Mesenchymal stem cell (in vitro differentiated cells and primary cell): ENCODE data around the gene ZFAND2B.

ENCODE experiments used
- DNase-seq: peaks from one replicate; pipeline ENCODE4 v3.0.0-alpha.2; 2013
- H2AFZ ChIP-seq: one replicate; pipeline ENCODE4 v1.6.1; 2013; ENCODE audit warnings: low read depth, mild to moderate bottlenecking, control low read depth, inconsistent platforms, low read length, moderate library complexity
- H2AK5ac ChIP-seq: 2 replicates; pipeline ENCODE4 v1.6.1; 2013; ENCODE audit warnings: low read length, moderate library complexity, mild to moderate bottlenecking, inconsistent platforms; ENCODE audit not compliant: severe bottlenecking
- H2BK120ac ChIP-seq: one replicate; pipeline ENCODE4 v1.6.1; 2013; ENCODE audit warnings: low read depth, mild to moderate bottlenecking, inconsistent platforms, low read length, moderate library complexity
- H2BK12ac ChIP-seq, 2 experiments: one replicate each; pipeline ENCODE4 v1.6.1; 2013; ENCODE audit warnings: inconsistent platforms in 2 of 2, low read length in 2 of 2, mild to moderate bottlenecking in 2 of 2, moderate library complexity in 2 of 2, control low read depth in 1 of 2
- H2BK15ac ChIP-seq: one replicate; pipeline ENCODE4 v1.6.1; 2013; ENCODE audit warnings: mild to moderate bottlenecking, low read depth, inconsistent platforms; ENCODE audit not compliant: poor library complexity, severe bottlenecking
- H2BK5ac ChIP-seq: 2 replicates; pipeline ENCODE4 v1.6.1; 2013; ENCODE audit warnings: low read depth, mild to moderate bottlenecking, low read length, control low read depth, inconsistent platforms; ENCODE audit not compliant: poor library complexity, severe bottlenecking
- H3K14ac ChIP-seq, 2 experiments: one replicate each; pipeline ENCODE4 v1.6.1; 2013; ENCODE audit warnings: inconsistent platforms in 2 of 2, low read length in 2 of 2, control low read depth in 1 of 2, mild to moderate bottlenecking in 1 of 2, moderate library complexity in 1 of 2
- H3K18ac ChIP-seq, 2 experiments: one replicate each; pipeline ENCODE4 v1.6.1; 2013; ENCODE audit warnings: inconsistent platforms in 2 of 2, low read length in 2 of 2, control low read depth in 1 of 2, low read depth in 1 of 2, mild to moderate bottlenecking in 1 of 2
- H3K23ac ChIP-seq, 2 experiments: one replicate each; pipeline ENCODE4 v1.6.1; 2013; ENCODE audit warnings: inconsistent platforms in 2 of 2, low read length in 2 of 2, mild to moderate bottlenecking in 2 of 2, moderate library complexity in 2 of 2, control low read depth in 1 of 2
- H3K27ac ChIP-seq: 2 replicates; pipeline ENCODE4 v1.5.1; 2013; ENCODE audit warnings: mild to moderate bottlenecking, moderate library complexity, low read length, control low read depth, inconsistent platforms; ENCODE audit not compliant: poor library complexity, severe bottlenecking
- H3K27me3 ChIP-seq, 2 experiments: 2 replicates each; pipeline versions ENCODE4 v1.6.1 to v1.7.0; 2013; ENCODE audit warnings: low read length in 2 of 2, mild to moderate bottlenecking in 2 of 2, moderate library complexity in 2 of 2, control low read depth in 1 of 2, inconsistent platforms in 1 of 2; ENCODE audit not compliant: control insufficient read depth in 1 of 2, insufficient read depth in 1 of 2
- H3K36me3 ChIP-seq, 2 experiments: 2 replicates each; pipeline versions ENCODE4 v1.6.1 to v1.7.0; 2013; ENCODE audit warnings: low read length in 2 of 2, control low read depth in 1 of 2, inconsistent platforms in 1 of 2, low read depth in 1 of 2, mild to moderate bottlenecking in 1 of 2; ENCODE audit not compliant: insufficient read depth in 2 of 2, control insufficient read depth in 1 of 2
- H3K4ac ChIP-seq, 2 experiments: one replicate each; pipeline ENCODE4 v1.6.1; 2013; ENCODE audit warnings: inconsistent platforms in 2 of 2, low read length in 2 of 2, mild to moderate bottlenecking in 2 of 2, moderate library complexity in 2 of 2, control low read depth in 1 of 2, low read depth in 1 of 2
- H3K4me1 ChIP-seq: 2 replicates; pipeline ENCODE4 v1.6.1; 2013; ENCODE audit warnings: low read depth, low read length, control low read depth; ENCODE audit not compliant: control insufficient read depth, insufficient read depth
- H3K4me2 ChIP-seq: 2 replicates; pipeline ENCODE4 v1.6.1; 2013; ENCODE audit warnings: low read length, mild to moderate bottlenecking, inconsistent platforms; ENCODE audit not compliant: poor library complexity, severe bottlenecking
- H3K4me3 ChIP-seq, 2 experiments: 2 replicates each; pipeline versions ENCODE4 v1.5.1 to v1.7.0; 2013; ENCODE audit warnings: low read length in 2 of 2, mild to moderate bottlenecking in 2 of 2, control low read depth in 1 of 2, low read depth in 1 of 2; ENCODE audit not compliant: insufficient read depth in 1 of 2
- H3K79me1 ChIP-seq: replicated peaks from 2 replicates; pipeline ENCODE4 v1.6.1; 2013; ENCODE audit warnings: mild to moderate bottlenecking, control low read depth, low read length, inconsistent platforms; ENCODE audit not compliant: poor library complexity, severe bottlenecking
- H3K9ac ChIP-seq: 2 replicates; pipeline ENCODE4 v1.7.0; 2013; ENCODE audit warnings: mild to moderate bottlenecking, low read length, moderate library complexity
- H3K9me3 ChIP-seq: 2 replicates; pipeline ENCODE4 v1.7.0; 2013; ENCODE audit warnings: mild to moderate bottlenecking, low read length; ENCODE audit not compliant: control insufficient read depth
- H4K8ac ChIP-seq: one replicate; pipeline ENCODE4 v1.6.1; 2013; ENCODE audit warnings: inconsistent platforms, mild to moderate bottlenecking, low read length, moderate library complexity
- H4K91ac ChIP-seq: one replicate; pipeline ENCODE4 v1.6.1; 2013; ENCODE audit warnings: mild to moderate bottlenecking, low read length, inconsistent platforms
- WGBS: methylation state at CpG from one replicate; pipeline ENCODE4 v1.1.7; 2013; ENCODE audit warnings: mixed read lengths; 5-methylcytosine and 5-hydroxymethylcytosine counted together

Gene ZFAND2B

DNA sequence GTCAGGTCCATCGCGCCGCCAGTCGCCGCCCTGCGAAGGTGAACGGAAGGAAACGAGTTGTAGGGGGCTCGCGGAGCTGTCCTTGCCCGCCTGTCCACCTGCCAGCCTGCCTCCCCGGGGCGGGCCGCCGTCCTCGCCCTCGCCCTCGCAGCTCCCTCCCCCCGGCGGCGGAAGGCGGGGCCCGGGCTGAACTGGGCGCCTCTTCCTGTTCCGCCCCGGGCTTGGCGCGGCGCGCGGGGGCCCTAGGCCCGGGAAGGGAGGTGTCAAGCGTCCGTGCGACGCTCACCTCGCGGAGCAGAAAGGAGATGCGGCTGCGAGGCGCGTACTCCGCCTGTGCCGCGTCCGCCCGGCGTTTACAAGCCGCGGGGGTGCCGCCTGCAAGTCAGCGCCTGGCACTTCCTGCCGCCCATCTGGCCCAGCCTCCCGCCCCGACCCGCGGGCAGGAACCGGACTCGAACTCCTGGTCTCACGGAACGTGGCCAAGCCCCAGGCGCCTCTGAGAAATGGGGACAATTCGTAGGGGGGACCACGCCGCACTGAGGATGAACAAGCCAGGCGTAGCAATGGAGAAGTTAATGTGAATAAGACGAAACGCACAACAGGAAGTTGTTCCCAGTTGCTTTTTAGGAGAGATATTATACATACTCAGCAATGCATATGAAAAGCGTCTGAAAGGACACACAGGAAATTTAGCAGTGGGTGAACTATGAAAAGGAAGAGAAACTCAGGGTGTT is 29.6 kb upstream of the ZFAND2B start, which contains the start of gene CNPPD1:
Gene CNPPD1 (minus strand): TSS at position 108 of the 734 bp plus-strand sequence. CDS start 97 bp downstream, at position 11.
- peak within 1 kb of the TSS; percentile 85 for H2BK5ac ChIP-seq
- H3K4me2 ChIP-seq: peak within 1 kb of the TSS; percentile 94
- peak within 1 kb of the TSS; percentile 97 for H4K8ac ChIP-seq
- peaks cover 18% of the 10 kb centered on the region for H3K4me1 ChIP-seq
- WGBS: under 1% methylated on average over 61 of the region's 69 CpGs
- H2AK5ac ChIP-seq: no peak within 1 kb of the TSS
- peaks cover 29% of the 10 kb centered on the region for H3K79me1 ChIP-seq
- peak; percentile 84 for DNase-seq
- peak within 1 kb of the TSS; percentile 76 for H2BK15ac ChIP-seq
- H3K27ac ChIP-seq: peak within 1 kb of the TSS; percentile 98
- peak within 1 kb of the TSS; percentile 66 to 92 for H3K4me3 ChIP-seq
- H3K36me3 ChIP-seq: peaks cover 46 to 60% of the 10 kb centered on the region in 2 experiments
- peak within 1 kb of the TSS; percentile 96 for H4K91ac ChIP-seq
- H2BK12ac ChIP-seq: peak within 1 kb of the TSS in 1 of 2 experiments; percentile 73
- H3K14ac ChIP-seq: peak within 1 kb of the TSS in 1 of 2 experiments; percentile 99
- no peaks in the 10 kb centered on the region for H3K27me3 ChIP-seq
- peak within 1 kb of the TSS in 1 of 2 experiments; percentile 86 for H3K23ac ChIP-seq
- H3K9ac ChIP-seq: peak within 1 kb of the TSS; percentile 99
- H3K18ac ChIP-seq: peak within 1 kb of the TSS; percentile 94 to 99
- peak within 1 kb of the TSS; percentile 62 to 96 for H3K4ac ChIP-seq
- peak within 1 kb of the TSS; percentile 85 for H2AFZ ChIP-seq
- H2BK120ac ChIP-seq: peak within 1 kb of the TSS; percentile 91
- H3K9me3 ChIP-seq: no peaks in the 10 kb centered on the region

DNA sequence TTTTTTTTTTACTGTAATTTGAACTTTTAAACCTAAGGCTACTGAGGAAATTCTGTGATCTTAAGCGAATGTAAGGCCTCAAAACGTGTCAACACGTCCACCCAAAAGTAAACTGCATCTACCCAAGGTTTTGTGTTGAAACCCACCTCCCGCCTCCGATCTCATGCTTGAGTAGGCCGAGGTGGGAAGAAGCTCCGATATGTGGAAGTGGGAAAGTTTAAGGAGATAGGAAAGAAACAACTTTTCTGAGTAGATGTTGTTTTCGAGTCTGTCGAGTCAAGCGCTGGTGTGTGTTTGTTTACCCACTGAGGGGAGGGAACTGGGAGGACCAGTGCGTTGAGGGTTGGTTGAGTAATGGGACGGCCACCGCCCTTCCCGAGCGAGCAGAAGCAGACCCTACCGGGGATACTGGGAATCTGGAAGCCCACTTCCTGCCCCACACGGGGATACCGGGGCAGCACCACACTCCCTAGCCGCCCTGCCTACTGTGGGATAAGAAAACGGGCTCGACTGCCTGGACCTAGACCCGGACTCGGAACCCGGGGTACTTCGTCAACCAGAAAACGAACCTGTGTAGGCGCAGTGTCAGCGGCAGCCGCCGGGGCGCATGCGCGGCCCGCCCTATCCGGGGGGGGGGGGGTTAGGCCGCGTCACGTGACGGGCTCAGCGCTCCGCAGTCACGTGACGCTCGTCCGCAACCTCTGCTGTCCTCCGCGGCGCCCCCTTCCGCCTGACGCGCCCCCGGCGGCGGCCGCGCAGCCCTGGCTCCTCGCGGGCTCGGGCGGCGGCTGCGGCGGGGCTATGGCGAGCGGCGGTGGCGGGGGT is 28.8 kb upstream of the ZFAND2B start, which contains the start of gene RETREG2:
Gene RETREG2 (plus strand): TSS at position 724 of the 825 bp plus-strand sequence. CDS start 78 bp downstream, at position 802.
- H4K8ac ChIP-seq: peak within 1 kb of the TSS; percentile 97
- H3K79me1 ChIP-seq: peaks cover 34% of the 10 kb centered on the region
- peaks cover 20% of the 10 kb centered on the region for H3K4me1 ChIP-seq
- H3K4ac ChIP-seq: peak within 1 kb of the TSS; percentile 91 to 96
- peak within 1 kb of the TSS; percentile 96 for H4K91ac ChIP-seq
- H3K4me3 ChIP-seq: peak within 1 kb of the TSS; percentile 99
- H3K9ac ChIP-seq: peak within 1 kb of the TSS; percentile 99
- peaks cover 46 to 60% of the 10 kb centered on the region in 2 experiments for H3K36me3 ChIP-seq
- H3K27me3 ChIP-seq: no peaks in the 10 kb centered on the region
- H3K23ac ChIP-seq: peak within 1 kb of the TSS in 1 of 2 experiments; percentile 98
- peak within 1 kb of the TSS; percentile 76 for H2BK15ac ChIP-seq
- under 1% methylated on average over 49 of the region's 67 CpGs for WGBS
- H2BK12ac ChIP-seq: peak within 1 kb of the TSS in 1 of 2 experiments; percentile 97
- peak within 1 kb of the TSS; percentile 85 for H2BK5ac ChIP-seq
- H3K27ac ChIP-seq: peak within 1 kb of the TSS; percentile 98
- peak within 1 kb of the TSS; percentile 94 for H3K4me2 ChIP-seq
- DNase-seq: peak; percentile 96
- peak within 1 kb of the TSS; percentile 95 to 100 for H3K18ac ChIP-seq
- H2AFZ ChIP-seq: peak within 1 kb of the TSS; percentile 85
- H3K14ac ChIP-seq: peak within 1 kb of the TSS in 1 of 2 experiments; percentile 100
- no peaks in the 10 kb centered on the region for H3K9me3 ChIP-seq
- H2AK5ac ChIP-seq: no peak within 1 kb of the TSS
- peak within 1 kb of the TSS; percentile 91 for H2BK120ac ChIP-seq

DNA sequence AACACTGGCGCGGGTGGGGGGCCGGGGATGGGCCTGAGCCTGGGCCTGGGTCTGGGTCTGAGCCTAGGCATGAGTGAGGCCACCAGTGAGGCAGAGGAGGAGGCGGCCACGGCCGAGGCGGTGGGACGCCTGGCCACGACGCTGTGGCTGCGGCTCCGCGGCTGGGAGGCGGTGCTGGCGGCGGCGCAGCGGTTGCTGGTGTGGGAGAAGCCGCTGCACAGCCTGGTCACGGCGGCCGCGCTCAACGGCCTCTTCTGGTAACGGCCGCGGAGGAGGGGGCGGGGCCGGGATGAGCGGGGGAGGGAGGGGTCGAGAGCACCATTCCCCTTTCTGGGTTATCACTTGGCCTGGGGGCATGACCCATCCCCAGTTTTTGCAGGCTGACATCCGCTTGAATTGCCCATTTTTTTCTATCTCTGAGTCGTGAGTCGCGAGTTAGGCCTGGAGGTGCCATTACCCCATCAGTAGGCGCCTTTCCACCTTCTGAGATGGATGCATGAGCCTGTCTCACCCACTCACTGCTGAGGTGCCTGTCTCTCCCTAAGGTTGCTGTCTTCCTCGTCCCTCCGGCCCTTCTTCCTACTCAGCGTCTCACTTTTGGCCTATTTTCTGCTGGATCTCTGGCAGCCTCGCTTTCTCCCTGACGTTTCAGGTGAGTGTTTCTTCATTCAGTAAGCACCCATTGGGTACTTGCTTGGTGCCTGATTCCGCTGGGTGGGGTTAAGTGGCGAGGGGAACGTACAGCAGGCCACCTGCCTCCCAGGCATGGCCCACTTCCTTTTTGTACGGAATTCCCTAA is 28.0 kb upstream of the ZFAND2B start:
- Histone ChIP-seq H3K27ac (no peak overlapping the region), H3K4me3 (peak overlapping the region; percentile 99), H3K36me3 (peaks cover 47 to 60% of the 10 kb centered on the region in 2 experiments), H3K9ac (peak overlapping the region; percentile 99), H3K18ac (peak overlapping the region; percentile 95 to 100), H2AK5ac (no peak overlapping the region), H4K91ac (no peak overlapping the region), H3K4me2 (peak overlapping the region; percentile 59), H2AFZ (peak overlapping the region; percentile 80), H3K14ac (peak overlapping the region in 1 of 2 experiments; percentile 100), H3K4me1 (peaks cover 18% of the 10 kb centered on the region), H2BK120ac (no peak overlapping the region), H2BK12ac (peak overlapping the region in 1 of 2 experiments; percentile 97), H2BK15ac (peak overlapping the region; percentile 76), H3K9me3 (no peaks in the 10 kb centered on the region), H3K23ac (peak overlapping the region in 1 of 2 experiments; percentile 98), H3K4ac (peak overlapping the region; percentile 91 to 94), H4K8ac (peak overlapping the region; percentile 93), H2BK5ac (no peak overlapping the region), H3K27me3 (no peaks in the 10 kb centered on the region), H3K79me1 (peaks cover 37% of the 10 kb centered on the region)
- DNase-seq: peak; percentile 49
- WGBS: 3% methylated on average over 16 of the region's 45 CpGs
